Measurements from ENCODE around the gene ZBTB48.

Gene ZBTB48

GRCh38 chr1:6601923-6602668, 22.3 kb downstream of the ZBTB48 start:
- DNase-seq (ENCODE audit: low read depth), result peak; percentile 52
- no peak for TF ChIP-seq CTCF (IDR thresholded peaks at IDR 0.05; ENCODE audit: insufficient read depth, low read depth, low read length, missing control alignments)
- peak overlapping the region; percentile 95 for H3K4me3 ChIP-seq (ENCODE audit: low read length)

- H3K4me3 ChIP-seq (ENCODE audit: low read length), result peak within 1 kb of the TSS; percentile 95
- no peak for TF ChIP-seq CTCF (IDR thresholded peaks at IDR 0.05; ENCODE audit: insufficient read depth, low read depth, low read length, missing control alignments)
- peak; percentile 91 for DNase-seq (ENCODE audit: low read depth)
Observed at GRCh38 chr1:6602669-6603237, 23.0 kb downstream of the ZBTB48 start, which contains the start of gene KLHL21. Gene KLHL21 (minus strand): TSS chr1:6602869. CDS start chr1:6602817, 52 bp downstream.

DNA sequence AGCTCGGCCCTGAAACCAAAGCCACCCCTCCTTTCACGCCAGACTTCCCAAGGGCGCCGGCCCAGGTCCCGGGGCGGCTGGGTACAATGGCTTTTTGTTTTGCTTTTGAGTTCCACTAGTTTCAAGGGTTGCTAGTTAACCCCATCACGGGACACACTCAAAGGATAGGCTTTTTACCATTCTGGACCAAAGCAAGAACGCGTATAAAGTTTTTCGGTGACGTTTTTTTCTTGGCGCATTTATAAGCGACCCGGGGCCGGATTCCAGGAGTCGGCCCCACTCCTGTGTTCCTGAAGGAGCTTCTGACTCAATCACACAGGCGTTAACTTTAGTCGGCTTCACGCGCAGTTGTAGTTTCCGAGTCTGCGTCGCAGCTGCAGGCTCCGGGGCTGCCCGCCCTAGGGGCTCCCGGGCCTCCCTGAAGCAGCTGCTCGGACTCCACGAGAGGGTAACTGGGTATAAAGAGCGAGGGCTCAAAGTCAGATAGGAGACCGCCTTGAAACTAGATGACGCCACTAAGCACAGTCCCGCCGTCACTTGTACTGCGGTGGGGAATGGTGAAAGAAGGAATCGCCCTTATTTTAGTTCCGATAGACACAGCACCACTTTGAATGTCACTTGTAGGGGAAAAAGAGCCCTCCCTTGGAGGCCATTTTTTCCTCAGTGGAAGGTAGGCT, 23.6 kb downstream of the ZBTB48 start:
- peak; percentile 71 for DNase-seq (ENCODE audit: low read depth)
- TF ChIP-seq CTCF (IDR thresholded peaks at IDR 0.05; ENCODE audit: insufficient read depth, low read depth, low read length, missing control alignments), result no peak
- peak overlapping the region; percentile 47 for H3K4me3 ChIP-seq (ENCODE audit: low read length)

DNA sequence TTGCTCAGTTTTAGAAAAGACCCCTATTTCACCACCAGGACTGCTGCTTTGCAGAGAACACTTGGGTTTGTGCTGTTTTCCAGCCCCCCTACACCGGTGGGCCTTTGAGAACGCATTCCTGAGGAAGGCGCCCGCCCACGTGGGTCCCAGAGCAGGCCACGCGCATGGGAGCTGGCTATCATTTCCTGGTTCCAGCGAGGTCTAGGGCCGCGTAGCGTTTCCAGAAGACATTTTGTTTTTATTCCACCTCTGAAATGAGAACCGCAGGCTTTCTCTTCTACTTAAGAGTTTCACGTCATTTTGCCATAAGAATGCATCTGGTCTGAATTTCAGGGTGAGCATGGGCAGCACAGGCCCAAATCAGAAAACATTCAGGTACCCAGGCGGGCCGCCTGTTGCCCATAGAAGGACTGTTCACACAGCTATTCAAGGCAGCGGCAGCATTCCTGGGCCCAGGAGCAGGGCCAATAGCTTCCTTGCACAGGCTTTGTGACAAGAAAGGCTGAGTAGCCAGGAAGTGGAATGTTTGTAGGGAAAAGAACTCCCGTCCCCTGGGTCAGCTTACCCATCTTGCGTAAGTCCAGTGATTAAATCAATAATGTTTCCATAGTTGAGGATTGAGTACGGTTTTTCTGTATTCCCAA, 24.2 kb downstream of the ZBTB48 start:
- DNase-seq (ENCODE audit: low read depth), result peak; percentile 52
- H3K4me3 ChIP-seq (ENCODE audit: low read length), result no peak overlapping the region
- peak; percentile 5 for TF ChIP-seq CTCF (IDR thresholded peaks at IDR 0.05; ENCODE audit: insufficient read depth, low read depth, low read length, missing control alignments)

DNA sequence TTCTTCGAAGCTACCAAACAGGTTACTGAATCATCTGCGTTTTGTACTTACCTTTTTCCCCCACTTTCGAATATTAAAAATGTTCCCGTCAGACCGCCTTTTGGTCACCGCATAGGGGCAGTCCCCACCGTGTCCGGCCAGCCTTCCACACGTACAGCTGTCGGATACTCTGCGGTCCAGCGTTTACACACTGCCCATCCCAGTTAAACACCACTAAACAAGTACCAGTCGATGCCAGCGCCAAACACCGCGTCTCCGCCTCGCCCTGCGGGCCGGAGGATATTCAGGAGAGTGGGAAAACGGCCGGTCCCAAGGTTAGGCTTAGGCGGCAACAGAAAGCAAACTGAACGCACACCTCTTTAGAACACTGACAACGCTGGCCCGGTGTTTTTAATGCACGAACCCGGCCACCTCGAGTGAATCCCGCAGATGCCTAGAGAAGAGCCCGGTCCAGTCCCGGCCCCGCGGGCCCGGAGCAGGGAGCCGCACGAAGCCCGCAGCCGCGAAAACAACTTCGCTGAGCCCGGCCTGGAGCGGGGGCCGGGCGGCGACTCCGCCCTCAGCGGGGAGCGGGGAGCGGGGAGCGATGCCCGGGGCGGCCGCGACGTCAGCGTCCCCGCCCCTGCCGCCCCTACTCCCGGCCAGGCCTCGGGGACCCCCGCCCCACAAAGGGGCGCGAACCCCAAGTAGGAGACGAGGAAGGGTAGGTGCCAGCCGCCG, 33.0 kb downstream of the ZBTB48 start:
- TF ChIP-seq CTCF (IDR thresholded peaks at IDR 0.05; ENCODE audit: insufficient read depth, low read depth, low read length, missing control alignments), result no peak
- H3K4me3 ChIP-seq (ENCODE audit: low read length), result peak overlapping the region; percentile 66
- peak; percentile 68 for DNase-seq (ENCODE audit: low read depth)

DNA sequence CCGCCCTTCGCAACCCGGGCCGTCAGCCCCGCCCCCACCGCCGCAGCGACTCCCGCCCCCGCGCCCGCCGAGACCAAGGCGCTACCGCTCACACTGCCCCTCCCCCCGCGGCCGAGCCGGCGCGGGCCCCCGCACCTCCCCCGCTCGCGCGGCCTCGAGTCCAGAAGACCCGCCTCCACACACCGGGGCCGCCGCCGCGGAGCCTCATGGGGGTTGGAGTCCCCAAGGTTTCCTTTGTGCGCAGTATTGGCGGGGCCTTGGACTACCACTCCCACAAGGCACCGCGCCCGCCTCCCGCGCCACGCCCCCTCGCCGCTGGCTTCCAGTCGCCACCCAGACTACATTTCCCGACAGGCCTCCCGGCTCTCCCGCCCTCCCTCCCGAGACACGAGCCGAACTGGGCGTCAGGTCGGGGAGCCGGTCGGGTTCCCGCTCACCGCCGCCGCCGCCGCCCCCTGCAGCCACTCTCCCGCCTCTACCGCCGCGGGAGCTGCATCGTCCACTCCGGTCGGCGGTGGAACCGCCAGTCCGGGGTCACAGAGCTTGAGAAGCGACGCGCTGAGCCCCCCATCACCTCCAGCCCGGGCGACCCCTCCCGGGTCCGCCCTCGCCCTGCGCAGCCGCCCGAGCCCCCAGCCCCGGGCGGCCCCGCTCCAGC, 33.7 kb downstream of the ZBTB48 start, which contains the start of gene PHF13:
Gene PHF13, plus strand, starts transcription at position 371 of the 658 bp plus-strand sequence. CDS start 336 bp downstream, outside the sequence.
- peak within 1 kb of the TSS; percentile 66 for H3K4me3 ChIP-seq (ENCODE audit: low read length)
- no peak for TF ChIP-seq CTCF (IDR thresholded peaks at IDR 0.05; ENCODE audit: insufficient read depth, low read depth, low read length, missing control alignments)
- peak; percentile 100 for DNase-seq (ENCODE audit: low read depth)

Measured in epithelial cell of esophagus (primary cell).